Measurements from ENCODE around the gene FBXL16.
A peak's percentile ranks its signal among the peaks of the same experiment; 100 is the strongest.

The FBXL16 gene

GRCh38 chr16:682493-683395 is 22.9 kb downstream of the FBXL16 start:
- no peak for DNase-seq (ENCODE audit: low read depth)
- TF ChIP-seq CTCF (IDR thresholded peaks at IDR 0.05; ENCODE audit: low read depth, low read length) (no peak), MYC (IDR thresholded peaks at IDR 0.05; ENCODE audit: low read depth, low read length) (no peak), POLR2A (IDR thresholded peaks at IDR 0.05; ENCODE audit: extremely low read depth, insufficient read length) (no peak)
- H3K4me3 ChIP-seq (ENCODE audit: low read depth, low read length) = peak overlapping the region; percentile 53

- no peak overlapping the region for H3K4me3 ChIP-seq (ENCODE audit: low read depth, low read length)
- TF ChIP-seq CTCF (IDR thresholded peaks at IDR 0.05; ENCODE audit: low read depth, low read length) = no peak
- TF ChIP-seq MYC (IDR thresholded peaks at IDR 0.05; ENCODE audit: low read depth, low read length) = no peak
- no peak for DNase-seq (ENCODE audit: low read depth)
Measured at GRCh38 chr16:681746-682427, 23.7 kb downstream of the FBXL16 start.

- DNase-seq (ENCODE audit: low read depth) = peak; percentile 57
- H3K4me3 ChIP-seq (ENCODE audit: low read depth, low read length) = peak overlapping the region; percentile 78
- no peak for TF ChIP-seq MYC (IDR thresholded peaks at IDR 0.05; ENCODE audit: low read depth, low read length)
- TF ChIP-seq CTCF (IDR thresholded peaks at IDR 0.05; ENCODE audit: low read depth, low read length) = peak; percentile 8
Measured at GRCh38 chr16:680967-681745, 24.4 kb downstream of the FBXL16 start.

GRCh38 chr16:680625-680945 is 25.0 kb downstream of the FBXL16 start:
- TF ChIP-seq CTCF (IDR thresholded peaks at IDR 0.05; ENCODE audit: low read depth, low read length) (no peak), MAX (IDR thresholded peaks at IDR 0.05; ENCODE audit: low read depth, low read length) (no peak), MYC (IDR thresholded peaks at IDR 0.05; ENCODE audit: low read depth, low read length) (no peak), POLR2A (IDR thresholded peaks at IDR 0.05; ENCODE audit: extremely low read depth, insufficient read length) (no peak)
- DNase-seq (ENCODE audit: low read depth) = no peak
- peak overlapping the region; percentile 78 for H3K4me3 ChIP-seq (ENCODE audit: low read depth, low read length)

GRCh38 chr16:679814-680624 is 25.6 kb downstream of the FBXL16 start, which contains the start of gene STUB1:
Gene STUB1 (plus strand): TSS chr16:680410. CDS start chr16:680526, 116 bp downstream.
- peak within 1 kb of the TSS; percentile 78 for H3K4me3 ChIP-seq (ENCODE audit: low read depth, low read length)
- peak; percentile 81 for DNase-seq (ENCODE audit: low read depth)
- TF ChIP-seq CTCF (IDR thresholded peaks at IDR 0.05; ENCODE audit: low read depth, low read length) = no peak
- TF ChIP-seq MAX (IDR thresholded peaks at IDR 0.05; ENCODE audit: low read depth, low read length) = no peak
- peak; percentile 48; the same call in 1 of the 2 replicates for TF ChIP-seq MYC (IDR thresholded peaks at IDR 0.05; ENCODE audit: low read depth, low read length)
- TF ChIP-seq POLR2A (IDR thresholded peaks at IDR 0.05; ENCODE audit: extremely low read depth, insufficient read length) = peak; percentile 53
